Measurements from ENCODE around the gene CTSZ. TPM values are rescaled to one million over a fixed set of nuclear protein-coding genes. Genes with fewer than 3 reads are reported as not detected.

The CTSZ gene
- total RNA-seq, 1 experiment from 2014 or later: 259 TPM

GRCh38 chr20:59001068-59001448, 6.0 kb downstream of the CTSZ start:
- no peak for DNase-seq (ENCODE audit: extremely low read depth, low read depth)

GRCh38 chr20:59000326-59000725, 6.7 kb downstream of the CTSZ start:
- no peak for DNase-seq (ENCODE audit: extremely low read depth, low read depth)

- no peak for DNase-seq (ENCODE audit: extremely low read depth, low read depth)
These were observed 8.4 kb downstream of the CTSZ start for GRCh38 chr20:58998656-58999055.

GRCh38 chr20:58997141-58997770, 9.8 kb downstream of the CTSZ start:
- no peak for DNase-seq (ENCODE audit: extremely low read depth, low read depth)

- no peak for DNase-seq (ENCODE audit: extremely low read depth, low read depth)
These were observed 10.8 kb downstream of the CTSZ start for GRCh38 chr20:58996226-58996611.

- no peak for DNase-seq (ENCODE audit: extremely low read depth, low read depth)
These were observed 11.4 kb downstream of the CTSZ start for GRCh38 chr20:58995461-58996225.

GRCh38 chr20:58994390-58995159, 12.5 kb downstream of the CTSZ start:
- no peak for DNase-seq (ENCODE audit: extremely low read depth, low read depth)

GRCh38 chr20:58993332-58994248, 13.5 kb downstream of the CTSZ start:
- no peak for DNase-seq (ENCODE audit: extremely low read depth, low read depth)

GRCh38 chr20:58992911-58993310, 14.1 kb downstream of the CTSZ start:
- no peak for DNase-seq (ENCODE audit: extremely low read depth, low read depth)

GRCh38 chr20:58991715-58992114, 15.3 kb downstream of the CTSZ start:
- DNase-seq (ENCODE audit: extremely low read depth, low read depth): no peak

GRCh38 chr20:58990651-58991445, 16.2 kb downstream of the CTSZ start:
- DNase-seq (ENCODE audit: extremely low read depth, low read depth): no peak

GRCh38 chr20:58989196-58989595, 17.9 kb downstream of the CTSZ start:
- no peak for DNase-seq (ENCODE audit: extremely low read depth, low read depth)

GRCh38 chr20:58988565-58988882, 18.5 kb downstream of the CTSZ start:
- DNase-seq (ENCODE audit: extremely low read depth, low read depth): no peak

- DNase-seq (ENCODE audit: extremely low read depth, low read depth): no peak
These were observed 19.1 kb downstream of the CTSZ start for GRCh38 chr20:58987790-58988564.

- DNase-seq (ENCODE audit: extremely low read depth, low read depth): no peak
These were observed 20.0 kb downstream of the CTSZ start for GRCh38 chr20:58986968-58987517.

- DNase-seq (ENCODE audit: extremely low read depth, low read depth): no peak
These were observed 20.6 kb downstream of the CTSZ start for GRCh38 chr20:58986286-58986967.

GRCh38 chr20:58985656-58986055, 21.4 kb downstream of the CTSZ start:
- no peak for DNase-seq (ENCODE audit: extremely low read depth, low read depth)

GRCh38 chr20:58984691-58985090, 22.4 kb downstream of the CTSZ start:
- no peak for DNase-seq (ENCODE audit: extremely low read depth, low read depth)
